Measurements from ENCODE around the gene STAT5B.

STAT5B gene

GRCh38 chr17:42285346-42286050, 9.3 kb upstream of the STAT5B start:
- DNase-seq (ENCODE audit: low read depth in 2 of 2) = no peak

- no peak for DNase-seq (ENCODE audit: low read depth in 2 of 2)
Measured at GRCh38 chr17:42284566-42284965, 8.4 kb upstream of the STAT5B start.

GRCh38 chr17:42284024-42284369, 7.8 kb upstream of the STAT5B start:
- no peak for DNase-seq (ENCODE audit: low read depth in 2 of 2)

- no peak for DNase-seq (ENCODE audit: low read depth in 2 of 2)
Measured at GRCh38 chr17:42283241-42284023, 7.2 kb upstream of the STAT5B start.

- no peak for DNase-seq (ENCODE audit: low read depth in 2 of 2)
Measured at GRCh38 chr17:42282478-42283080, 6.4 kb upstream of the STAT5B start.

- DNase-seq (ENCODE audit: low read depth in 2 of 2) = no peak
Measured at GRCh38 chr17:42281571-42282096, 5.4 kb upstream of the STAT5B start.

- DNase-seq (ENCODE audit: low read depth in 2 of 2) = no peak
Measured at GRCh38 chr17:42279776-42280630, 3.8 kb upstream of the STAT5B start.

GRCh38 chr17:42277342-42277712, 1.1 kb upstream of the STAT5B start:
- DNase-seq (ENCODE audit: low read depth in 2 of 2) = no peak

- no peak for DNase-seq (ENCODE audit: low read depth in 2 of 2)
Measured at GRCh38 chr17:42276609-42277341, 584 bp upstream of the STAT5B start.

GRCh38 chr17:42275527-42276358, 448 bp downstream of the STAT5B start:
- peak; percentile 29 to 35 for DNase-seq (ENCODE audit: low read depth in 2 of 2)

GRCh38 chr17:42274812-42275526, 1.2 kb downstream of the STAT5B start:
- DNase-seq (ENCODE audit: low read depth in 2 of 2) = no peak

GRCh38 chr17:42274253-42274542, 2.0 kb downstream of the STAT5B start:
- DNase-seq (ENCODE audit: low read depth in 2 of 2) = no peak

- DNase-seq (ENCODE audit: low read depth in 2 of 2) = no peak
Measured at GRCh38 chr17:42273474-42274252, 2.5 kb downstream of the STAT5B start.

- DNase-seq (ENCODE audit: low read depth in 2 of 2) = no peak
Measured at GRCh38 chr17:42272162-42272907, 3.9 kb downstream of the STAT5B start.

GRCh38 chr17:42271779-42272035, 4.5 kb downstream of the STAT5B start:
- DNase-seq (ENCODE audit: low read depth in 2 of 2) = no peak

GRCh38 chr17:42271006-42271778, 5.0 kb downstream of the STAT5B start:
- no peak for DNase-seq (ENCODE audit: low read depth in 2 of 2)

GRCh38 chr17:42270596-42270995, 5.6 kb downstream of the STAT5B start:
- DNase-seq (ENCODE audit: low read depth in 2 of 2) = no peak

GRCh38 chr17:42270170-42270535, 6.0 kb downstream of the STAT5B start:
- no peak for DNase-seq (ENCODE audit: low read depth in 2 of 2)
